Stimulated activated CD8-positive, alpha-beta memory T cell treated with anti-CD3 and anti-CD28 coated beads, Interleukin-7, amount 100 ng/mL, for 1 hour (primary cell): ENCODE data around the gene EDN1.
"Not testable (repeated sequence)": the region's sequence is repeated elsewhere in the genome, so short reads cannot be mapped to it uniquely, and the experiment has no call there.

ENCODE experiments used
- DNase-seq, 2 donors: peaks; one replicate each; pipeline ENCODE4 v3.0.0-alpha.2; 2020; ENCODE audit warnings: low read depth in 2 of 2

The EDN1 gene

DNA sequence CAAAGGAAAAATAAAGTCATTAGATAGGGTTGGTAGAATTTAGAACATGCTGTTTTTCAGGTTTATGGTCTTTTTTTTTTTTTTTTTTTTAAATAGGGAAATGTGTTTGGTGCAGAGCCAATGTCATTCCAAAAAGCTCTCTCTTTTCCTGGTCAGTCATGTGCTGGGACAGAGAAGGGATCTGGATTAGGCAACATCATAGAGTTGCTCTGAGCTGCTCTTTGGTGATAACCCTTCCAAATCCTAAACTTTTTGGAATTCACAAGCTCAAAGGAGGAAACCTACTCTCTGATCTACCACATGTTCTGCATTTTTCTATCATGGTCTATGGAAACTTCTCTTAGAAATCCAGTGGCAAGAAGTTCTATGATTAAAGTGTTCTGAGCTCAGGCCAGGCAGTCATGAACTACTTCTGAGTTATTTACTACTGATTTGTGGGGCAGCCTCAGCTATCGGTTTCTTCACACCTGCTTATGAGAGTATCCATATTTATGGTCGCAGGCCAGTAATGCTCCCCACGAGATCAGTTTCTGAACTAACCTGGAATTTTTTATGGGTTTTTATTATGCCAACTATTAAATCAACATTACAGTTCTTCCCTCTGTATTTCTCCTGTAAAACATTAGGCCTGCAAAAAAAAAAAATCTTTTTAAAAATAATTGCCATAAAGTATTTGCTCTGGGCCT, 4.8 kb downstream of the EDN1 start:
- no peak for DNase-seq

DNA sequence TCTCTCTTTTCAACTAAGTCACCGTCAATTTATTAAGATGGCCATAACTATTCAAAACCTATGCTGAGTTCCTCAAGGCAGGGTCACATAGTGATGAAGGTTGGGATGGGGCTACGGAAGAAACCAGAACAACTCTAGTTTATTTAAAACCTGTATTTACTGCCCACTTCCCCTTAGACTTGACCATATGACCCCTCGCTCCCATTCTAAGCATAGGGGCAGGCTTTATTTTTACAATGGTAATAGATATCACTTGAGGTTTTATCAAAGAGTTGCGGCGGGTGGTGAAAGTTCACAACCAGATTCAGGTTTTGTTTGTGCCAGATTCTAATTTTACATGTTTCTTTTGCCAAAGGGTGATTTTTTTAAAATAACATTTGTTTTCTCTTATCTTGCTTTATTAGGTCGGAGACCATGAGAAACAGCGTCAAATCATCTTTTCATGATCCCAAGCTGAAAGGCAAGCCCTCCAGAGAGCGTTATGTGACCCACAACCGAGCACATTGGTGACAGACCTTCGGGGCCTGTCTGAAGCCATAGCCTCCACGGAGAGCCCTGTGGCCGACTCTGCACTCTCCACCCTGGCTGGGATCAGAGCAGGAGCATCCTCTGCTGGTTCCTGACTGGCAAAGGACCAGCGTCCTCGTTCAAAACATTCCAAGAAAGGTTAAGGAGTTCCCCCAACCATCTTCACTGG, 5.5 kb downstream of the EDN1 start:
- no peak for DNase-seq

DNA sequence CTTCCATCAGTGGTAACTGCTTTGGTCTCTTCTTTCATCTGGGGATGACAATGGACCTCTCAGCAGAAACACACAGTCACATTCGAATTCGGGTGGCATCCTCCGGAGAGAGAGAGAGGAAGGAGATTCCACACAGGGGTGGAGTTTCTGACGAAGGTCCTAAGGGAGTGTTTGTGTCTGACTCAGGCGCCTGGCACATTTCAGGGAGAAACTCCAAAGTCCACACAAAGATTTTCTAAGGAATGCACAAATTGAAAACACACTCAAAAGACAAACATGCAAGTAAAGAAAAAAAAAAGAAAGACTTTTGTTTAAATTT, 6.1 kb downstream of the EDN1 start:
- no peak for DNase-seq

DNA sequence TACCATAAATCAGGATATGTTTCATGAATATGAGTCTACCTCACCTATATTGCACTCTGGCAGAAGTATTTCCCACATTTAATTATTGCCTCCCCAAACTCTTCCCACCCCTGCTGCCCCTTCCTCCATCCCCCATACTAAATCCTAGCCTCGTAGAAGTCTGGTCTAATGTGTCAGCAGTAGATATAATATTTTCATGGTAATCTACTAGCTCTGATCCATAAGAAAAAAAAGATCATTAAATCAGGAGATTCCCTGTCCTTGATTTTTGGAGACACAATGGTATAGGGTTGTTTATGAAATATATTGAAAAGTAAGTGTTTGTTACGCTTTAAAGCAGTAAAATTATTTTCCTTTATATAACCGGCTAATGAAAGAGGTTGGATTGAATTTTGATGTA, 6.4 kb downstream of the EDN1 start:
- DNase-seq: no peak

DNA sequence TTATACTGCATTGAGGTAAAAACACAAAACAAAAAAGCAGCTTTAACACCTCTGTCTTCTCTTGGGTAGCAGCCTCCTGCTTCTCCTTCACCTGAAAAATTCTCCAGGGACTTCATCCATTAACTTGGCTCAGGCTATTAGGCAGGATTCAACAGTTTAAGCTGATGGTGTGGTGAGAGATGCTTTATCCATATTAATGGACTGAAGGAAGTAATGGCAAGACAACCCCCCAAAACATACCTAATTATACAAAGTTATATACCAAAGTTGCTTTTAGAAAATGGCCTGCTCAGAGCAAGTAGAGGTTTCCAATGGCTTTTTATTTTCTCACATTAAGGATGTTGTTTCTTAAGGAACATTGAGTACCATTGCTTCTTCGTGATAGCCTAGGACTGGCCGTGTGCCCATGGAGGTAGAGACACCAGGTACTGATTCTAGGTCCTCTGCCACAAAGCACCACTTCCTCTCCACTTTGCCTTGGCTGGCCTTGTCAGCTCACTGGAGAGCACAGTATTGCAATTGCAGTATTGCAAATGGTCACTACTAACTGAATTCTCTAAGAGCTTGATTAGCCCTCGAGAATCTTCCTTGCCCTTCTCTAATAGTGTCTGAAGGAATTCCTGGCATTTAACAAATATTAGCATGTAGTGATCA, 7.3 kb downstream of the EDN1 start:
- no peak for DNase-seq

DNA sequence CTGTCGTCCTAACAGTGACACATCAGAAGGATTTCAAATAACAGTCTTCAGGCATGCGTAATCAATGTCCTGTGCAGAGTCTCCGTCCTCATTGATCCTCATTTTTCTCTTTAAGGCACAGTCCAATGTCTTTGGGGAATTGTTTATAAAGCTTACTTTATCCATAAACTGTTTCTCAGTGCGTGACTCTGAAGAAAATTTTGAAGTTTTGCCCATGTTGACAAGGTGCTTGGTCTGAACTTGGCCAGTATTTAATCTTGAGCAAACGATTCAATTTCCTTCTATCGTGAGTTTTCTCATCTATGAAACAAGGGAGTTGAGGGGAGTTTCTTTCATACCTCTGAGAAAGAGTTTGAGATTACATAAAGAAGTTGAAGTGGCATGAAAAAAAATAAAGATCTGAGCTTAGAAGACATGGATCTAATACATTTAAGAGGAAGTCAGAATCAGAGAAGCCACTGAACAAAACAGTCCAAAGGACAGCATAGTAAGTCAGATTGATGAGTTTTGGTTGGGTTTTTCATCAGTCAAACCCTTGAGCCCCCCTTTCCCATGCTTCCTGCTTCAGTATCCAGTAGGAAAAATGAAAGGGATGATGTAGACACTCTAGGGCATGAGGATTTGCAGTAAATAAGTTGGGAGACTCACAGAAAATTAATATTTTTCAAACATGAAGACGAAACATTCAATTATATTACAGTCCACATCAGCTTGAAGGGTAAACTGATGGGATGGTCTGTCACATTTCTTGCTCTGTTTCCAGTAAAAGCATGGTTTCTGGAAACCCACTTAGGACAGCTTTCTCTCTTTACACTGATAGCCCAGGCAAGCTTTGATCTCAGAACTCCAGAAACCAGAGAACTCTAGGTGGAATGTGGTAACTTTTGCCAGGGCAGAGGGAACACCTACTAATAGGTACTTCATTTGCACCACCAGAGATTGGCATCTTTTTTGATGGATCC, 8.1 kb downstream of the EDN1 start:
- DNase-seq: no peak

DNA sequence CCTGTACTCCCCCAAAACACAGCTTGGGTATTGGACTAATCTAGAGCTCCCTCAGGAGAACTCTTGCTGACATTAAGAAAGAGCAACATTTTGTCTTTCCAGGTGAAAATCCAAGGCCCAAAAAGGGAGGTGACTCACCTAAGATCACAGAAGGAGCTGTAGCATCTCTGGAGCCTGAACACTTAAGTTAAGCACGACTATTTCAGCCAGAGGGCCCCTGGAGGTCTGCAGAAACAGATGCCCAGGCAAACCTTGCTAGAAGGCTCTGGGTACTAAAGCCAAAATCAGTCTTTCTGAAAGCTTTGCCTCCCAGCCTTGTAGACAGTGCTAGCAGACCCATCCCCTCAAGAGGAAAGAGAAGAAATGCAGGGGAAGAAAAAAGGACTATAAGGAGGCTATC, 8.8 kb downstream of the EDN1 start:
- DNase-seq: no peak

DNA sequence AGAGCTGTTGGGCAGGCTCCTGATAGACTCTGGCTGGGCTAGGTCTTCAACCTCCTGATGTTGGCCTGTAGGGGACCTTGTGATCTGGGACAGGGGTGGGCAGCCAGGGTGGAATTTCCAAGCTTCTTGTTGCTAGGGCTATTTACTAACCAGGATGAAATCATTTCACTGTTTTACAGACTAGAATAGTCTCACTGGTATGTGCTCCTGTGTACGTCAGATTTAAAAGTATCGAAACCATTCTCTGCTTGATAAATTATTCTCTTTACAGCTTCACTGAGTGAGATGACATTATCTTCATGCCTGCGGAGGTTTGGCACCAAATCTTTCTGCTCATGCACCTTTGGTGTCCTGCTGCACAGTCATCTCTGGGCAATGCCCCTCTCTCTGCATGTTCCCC, 10.9 kb downstream of the EDN1 start:
- DNase-seq: no peak

DNA sequence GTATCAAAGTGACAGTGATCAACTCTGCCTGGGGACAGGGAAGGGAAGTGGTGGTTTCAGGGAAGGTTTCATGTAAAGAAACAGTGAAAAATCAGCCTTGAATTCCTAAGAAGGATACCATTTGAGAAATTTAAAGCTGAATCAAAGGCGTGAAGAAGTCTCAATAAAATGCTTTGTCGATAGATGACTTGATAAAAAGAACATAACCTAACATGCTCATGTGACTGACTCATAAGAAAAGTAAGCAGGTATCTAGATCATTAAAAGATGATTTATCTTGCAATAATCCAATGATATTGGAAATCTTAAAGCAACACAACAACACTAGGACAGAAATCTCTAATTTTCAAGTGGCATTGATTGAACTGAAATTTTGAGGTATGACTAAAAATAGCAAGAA, 14.3 kb downstream of the EDN1 start:
- DNase-seq: no peak

DNA sequence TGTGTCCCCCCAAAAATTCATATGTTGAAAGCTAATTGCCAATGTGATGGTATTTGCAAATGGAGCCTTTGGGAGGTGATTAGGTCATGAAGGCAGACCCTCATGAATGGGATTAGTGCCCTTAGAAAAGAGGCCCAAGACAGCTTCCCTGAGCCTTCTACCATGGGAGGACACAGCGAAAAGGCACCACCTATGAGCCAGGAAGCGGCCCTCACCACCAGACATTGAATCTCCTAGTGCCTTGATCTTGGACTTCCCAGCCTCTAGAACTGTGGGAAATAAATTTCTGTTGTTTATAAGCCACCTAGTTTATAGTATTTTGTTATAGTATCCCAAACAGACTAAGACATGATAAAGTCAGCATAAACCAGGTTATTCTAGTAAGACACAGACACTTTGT, 18.9 kb downstream of the EDN1 start:
- DNase-seq: no peak

DNA sequence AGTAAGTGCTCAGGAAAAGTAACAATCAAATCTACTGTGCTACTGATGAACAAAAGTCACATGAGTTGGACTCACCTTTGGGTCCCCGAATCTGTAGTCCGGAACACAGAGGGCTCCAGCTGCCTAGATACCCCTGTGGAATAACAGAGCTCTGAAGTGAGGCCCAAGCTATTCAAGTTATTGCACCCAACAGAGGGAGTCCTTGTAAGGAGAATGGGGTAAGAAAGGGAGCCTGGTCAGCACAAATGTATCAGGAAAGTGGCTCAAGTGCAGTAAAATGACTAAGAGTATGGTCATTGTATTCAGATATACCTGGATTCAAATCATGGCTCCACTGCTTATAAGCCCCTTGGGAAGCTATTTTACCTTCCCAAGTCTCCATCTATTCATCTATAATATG, 20.9 kb downstream of the EDN1 start:
- DNase-seq: no peak

DNA sequence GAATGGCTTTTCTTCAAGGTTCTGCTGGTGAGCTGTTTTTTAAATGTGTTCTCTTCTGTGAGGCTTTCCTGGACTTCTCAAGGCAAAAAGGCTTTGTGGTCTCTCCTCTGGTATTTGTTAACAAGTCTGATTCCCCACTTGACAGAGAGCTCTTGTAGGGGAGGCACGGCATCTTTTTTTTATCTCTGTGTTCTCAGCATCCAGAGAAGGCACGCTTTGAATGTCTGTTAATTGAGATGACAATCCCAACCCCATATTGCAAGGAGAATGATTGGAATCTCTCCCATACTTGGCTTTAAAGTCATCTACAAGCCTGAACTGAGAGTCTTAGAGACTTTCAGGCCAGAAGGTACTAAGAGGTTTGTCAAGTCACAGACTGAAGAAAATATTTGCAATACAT, 22.6 kb downstream of the EDN1 start:
- DNase-seq: no peak

DNA sequence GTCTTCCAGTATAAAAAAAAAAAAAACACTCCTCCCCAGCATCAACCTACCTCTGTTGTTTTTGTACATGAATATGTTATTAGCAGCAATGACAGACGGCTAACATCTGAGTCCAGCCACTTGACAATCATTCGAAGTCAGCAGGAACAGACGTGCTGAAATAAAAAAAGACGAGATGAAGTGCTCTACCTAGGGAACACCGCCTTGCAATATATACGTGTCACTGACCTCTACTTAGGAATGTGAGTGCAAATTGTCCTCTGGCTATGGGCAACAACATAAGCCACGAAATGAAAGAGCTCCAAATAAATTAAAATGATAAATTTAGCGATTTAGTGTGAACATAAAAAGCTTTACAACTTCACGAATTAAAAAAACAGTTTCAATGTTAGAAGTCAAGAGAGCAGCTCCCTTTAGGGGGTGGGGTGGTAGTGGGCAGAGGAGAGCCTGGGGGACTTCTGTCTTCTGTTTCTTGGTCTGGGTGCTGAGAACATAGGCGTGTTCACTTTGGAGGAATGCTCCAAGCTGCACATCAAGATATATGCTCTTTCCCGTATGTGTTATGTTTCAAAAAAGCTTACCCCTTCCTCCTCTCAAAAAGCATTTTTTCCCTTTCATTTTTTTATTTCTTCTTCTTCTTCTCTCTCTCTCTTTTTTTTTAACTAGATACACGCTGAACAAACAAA, 23.3 kb downstream of the EDN1 start:
- DNase-seq: no peak

DNA sequence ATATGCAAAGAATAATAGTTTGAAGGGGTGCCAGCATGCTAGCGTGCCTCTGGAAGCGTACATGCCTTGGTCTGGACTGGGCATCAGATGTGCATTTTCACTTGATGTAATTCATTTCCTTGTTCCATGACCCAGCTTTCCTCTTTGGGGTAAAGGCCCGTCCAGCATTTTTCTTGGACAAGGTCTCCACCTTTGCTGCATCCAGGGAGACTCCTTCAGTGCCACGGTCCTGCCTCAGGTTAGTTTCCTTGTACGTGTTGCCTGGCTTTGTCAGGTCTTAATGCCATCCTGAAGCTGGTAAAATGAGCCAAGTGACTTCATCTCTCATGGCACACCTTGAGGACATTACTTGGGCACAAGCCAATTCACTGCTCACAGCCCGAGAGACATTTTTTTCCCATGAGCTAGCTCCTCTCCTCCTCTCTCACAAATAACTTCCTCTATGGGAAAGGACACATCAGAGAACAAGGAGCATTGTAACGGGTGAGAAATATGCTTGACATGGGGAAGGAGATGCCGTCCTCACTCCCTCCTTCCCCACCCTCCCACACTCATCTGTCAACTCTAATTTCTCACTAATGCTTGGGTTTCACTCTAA, 23.9 kb downstream of the EDN1 start:
- no peak for DNase-seq

DNA sequence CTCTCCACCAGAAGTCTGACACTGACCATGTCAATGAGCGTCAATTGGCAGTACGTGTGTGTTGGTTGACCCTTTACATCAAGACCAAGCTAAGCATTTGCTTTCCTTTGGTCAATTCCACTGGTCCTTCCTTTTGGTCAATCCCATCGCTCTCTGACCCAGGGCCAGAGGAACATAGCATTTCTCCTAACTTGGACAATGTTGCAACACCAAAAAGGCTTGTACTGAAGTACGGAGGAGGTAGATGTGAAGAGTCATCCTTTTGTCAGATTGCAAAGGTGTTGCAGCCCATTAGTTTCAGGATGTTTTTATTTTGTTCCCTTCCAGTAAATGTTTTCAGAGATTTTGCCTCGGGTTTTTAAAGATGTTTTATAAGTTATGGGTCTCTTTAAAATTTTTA, 24.6 kb downstream of the EDN1 start:
- no peak for DNase-seq

DNA sequence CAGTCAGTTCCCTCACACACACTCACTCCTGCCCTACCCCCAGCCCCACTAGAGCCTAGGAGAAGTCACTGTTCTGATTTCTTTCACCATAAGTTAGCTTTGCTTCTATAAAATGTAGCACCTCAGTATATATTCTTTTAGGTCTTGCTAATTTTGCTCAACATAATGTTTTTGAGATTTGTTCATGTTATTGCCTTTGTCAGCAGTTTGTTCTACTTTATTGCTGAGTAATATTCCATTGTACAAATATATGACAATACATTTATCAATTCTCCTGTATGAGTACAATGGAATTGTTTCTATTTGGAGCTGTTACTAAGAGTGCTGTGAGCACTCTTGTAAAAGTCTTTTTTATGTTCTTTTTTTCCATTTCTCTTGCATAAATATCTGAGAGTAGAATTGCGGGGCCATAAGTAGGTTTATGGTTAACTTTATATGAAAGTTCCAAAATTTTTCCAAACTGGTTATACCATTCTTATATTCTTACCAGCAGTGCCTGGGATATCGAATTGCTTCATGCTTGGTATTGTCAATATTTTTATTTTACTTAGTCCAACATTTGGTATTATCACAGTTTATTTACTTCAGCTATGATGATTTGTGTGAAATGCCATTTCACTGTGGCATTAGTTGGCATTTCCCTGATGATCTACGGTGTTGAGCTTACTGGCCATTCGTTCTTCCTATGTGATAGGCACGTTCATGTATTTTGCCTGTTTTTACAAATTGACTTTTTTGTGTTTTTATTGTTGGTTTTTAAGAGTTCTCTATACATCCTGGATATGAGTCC, 25.3 kb downstream of the EDN1 start:
- no peak for DNase-seq

DNA sequence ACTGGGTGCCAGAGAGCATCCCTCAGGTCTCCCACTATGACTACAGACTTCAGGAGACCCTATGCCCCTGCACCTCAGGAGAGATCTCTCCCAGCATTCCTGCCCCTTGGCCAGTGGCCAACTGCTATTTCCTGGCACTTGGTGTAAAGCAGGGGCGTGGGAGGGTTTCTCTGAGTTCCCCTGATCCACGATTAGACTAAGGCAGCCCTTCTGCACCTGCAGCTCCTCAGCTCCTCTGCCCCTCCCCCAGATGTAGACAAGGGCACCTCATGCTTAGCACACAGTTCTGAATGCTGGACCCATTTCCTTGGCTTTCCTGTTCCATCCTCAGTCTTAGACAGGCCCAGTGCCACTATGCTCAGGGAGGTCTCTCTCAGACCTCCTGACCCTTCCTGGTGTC, 28.6 kb downstream of the EDN1 start:
- no peak for DNase-seq

DNA sequence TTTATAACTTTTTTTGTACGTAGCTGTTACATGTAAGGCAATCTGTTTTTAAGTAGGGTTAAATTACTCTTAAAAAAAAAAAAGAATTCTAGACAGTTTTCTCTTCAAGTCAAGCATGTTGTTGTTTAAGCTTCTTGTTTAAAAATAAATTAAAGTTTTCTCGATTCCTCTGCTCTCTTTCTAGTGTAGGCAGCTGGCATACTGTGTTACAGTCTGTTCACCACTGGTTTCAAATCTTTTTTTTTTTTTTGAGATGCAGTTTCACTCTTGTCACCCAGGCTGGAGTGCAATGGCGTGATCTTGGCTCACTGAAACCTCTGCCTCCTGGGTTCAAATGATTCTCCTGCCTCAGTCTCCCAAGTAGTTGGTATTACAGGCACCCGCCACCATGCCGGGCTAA, 29.9 kb downstream of the EDN1 start:
- not testable (repeated sequence) for DNase-seq

DNA sequence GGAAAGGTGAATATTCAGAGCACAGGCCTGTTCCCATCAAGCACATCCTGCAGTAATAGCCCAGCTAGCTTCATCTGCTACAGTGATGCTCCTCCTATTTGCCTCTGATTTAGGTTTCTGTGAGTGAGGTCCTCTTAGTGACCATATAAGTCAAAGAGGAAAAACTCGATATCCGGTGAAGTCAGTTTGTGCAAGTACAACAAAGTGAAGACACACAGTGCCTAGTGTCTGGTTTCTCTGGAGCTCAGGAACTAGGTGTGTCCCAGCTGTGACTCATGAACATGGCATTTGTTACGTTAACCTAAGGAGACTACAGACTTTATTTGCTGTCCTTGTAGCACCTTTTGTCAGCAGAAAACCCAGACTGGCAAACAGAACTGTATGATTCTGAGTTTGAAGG, 33.9 kb downstream of the EDN1 start:
- DNase-seq: no peak

DNA sequence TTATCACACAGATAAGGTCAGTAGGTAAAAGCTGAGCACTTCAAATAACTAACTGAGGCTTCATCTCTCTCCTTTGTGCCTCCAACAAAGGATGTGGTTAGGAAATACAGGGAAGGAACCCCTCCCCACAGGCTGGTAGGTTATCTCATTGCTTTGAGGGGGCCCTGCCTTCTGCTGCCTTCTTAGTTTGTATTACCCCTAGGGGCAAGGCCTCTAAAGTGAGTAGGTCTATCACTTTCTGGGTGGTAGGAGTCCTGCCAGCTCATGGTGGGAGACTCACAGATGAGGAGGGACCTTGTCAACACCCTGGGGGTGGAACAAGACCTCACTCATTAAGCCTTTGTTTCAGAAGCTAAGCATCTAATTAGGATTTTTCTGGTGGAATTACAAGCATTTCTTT, 34.6 kb downstream of the EDN1 start:
- DNase-seq: no peak

DNA sequence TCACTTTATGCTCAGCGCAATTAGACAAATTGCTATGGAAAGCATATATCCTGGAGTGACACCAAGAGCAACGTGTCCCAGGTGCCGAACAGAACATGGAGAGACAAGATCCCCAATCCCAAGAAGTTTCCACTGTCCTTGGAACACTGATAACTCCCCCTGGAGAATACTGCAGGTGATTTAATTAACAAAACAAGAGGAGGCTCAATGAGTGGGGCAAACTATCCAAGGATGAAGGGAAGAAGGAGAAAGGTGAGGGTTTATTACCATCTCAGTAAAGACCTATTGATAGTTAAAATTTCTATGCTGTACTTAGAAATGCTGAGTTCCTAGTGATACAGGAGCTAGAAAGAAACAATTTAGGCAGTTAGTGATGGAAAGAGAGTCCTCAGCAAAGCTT, 35.7 kb downstream of the EDN1 start:
- DNase-seq: no peak
